Ovary (tissue), 3 donors: Measurements from ENCODE around the gene HOXB2.

Experiments
- CTCF ChIP-seq, 3 donors: fragments of 450-650 bp in 2 of 3; fragments of 200-600 bp in 1 of 3; IDR thresholded peaks; one replicate each; pipeline versions ENCODE4 v1.5.1 to v1.8.0; 2016 to 2022; ENCODE audit warnings: antibody characterized with exemption in 3 of 3, mild to moderate bottlenecking in 1 of 3
- EP300 ChIP-seq: sonication (generic); formaldehyde crosslinking; IDR thresholded peaks from one replicate; pipeline ENCODE4 v1.6.1; 2017; ENCODE audit warnings: antibody characterized with exemption
- POLR2A ChIP-seq: fragments of 450-650 bp; IDR thresholded peaks from one replicate; pipeline ENCODE4 v1.6.1; 2017; ENCODE audit warnings: antibody characterized with exemption, mild to moderate bottlenecking, moderate library complexity
- donor health status: DM: no; HTN: no; CAD: no.

GRCh38 chr17:48558057-48558830 lies 13.3 kb upstream of the HOXB2 start:
- TF ChIP-seq CTCF (IDR thresholded peaks at IDR 0.05) (no peak), POLR2A (no peak), EP300 (no peak)
